Measurements from ENCODE around the gene CCL21.

The CCL21 gene

DNA sequence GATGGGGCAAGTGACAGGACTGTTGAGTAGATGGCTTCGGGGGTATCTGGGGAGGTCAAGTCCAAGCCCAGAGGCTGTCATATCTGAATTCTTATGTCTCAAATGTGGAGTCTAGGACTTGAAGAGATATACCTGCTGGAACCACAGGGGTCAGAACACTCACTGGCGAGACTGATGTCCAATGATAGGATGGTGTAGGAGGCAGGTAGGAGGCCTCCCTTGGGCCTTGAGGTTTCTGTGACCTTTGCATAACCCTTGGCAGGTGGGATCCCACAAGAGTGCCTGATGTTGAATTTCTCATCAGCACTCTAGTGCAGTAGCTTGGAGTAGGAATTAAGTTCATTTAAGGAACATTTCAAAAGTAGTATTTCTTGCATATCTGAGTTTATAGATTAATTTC, 2.8 kb downstream of the CCL21 start:
- DNase-seq: no peak

DNA sequence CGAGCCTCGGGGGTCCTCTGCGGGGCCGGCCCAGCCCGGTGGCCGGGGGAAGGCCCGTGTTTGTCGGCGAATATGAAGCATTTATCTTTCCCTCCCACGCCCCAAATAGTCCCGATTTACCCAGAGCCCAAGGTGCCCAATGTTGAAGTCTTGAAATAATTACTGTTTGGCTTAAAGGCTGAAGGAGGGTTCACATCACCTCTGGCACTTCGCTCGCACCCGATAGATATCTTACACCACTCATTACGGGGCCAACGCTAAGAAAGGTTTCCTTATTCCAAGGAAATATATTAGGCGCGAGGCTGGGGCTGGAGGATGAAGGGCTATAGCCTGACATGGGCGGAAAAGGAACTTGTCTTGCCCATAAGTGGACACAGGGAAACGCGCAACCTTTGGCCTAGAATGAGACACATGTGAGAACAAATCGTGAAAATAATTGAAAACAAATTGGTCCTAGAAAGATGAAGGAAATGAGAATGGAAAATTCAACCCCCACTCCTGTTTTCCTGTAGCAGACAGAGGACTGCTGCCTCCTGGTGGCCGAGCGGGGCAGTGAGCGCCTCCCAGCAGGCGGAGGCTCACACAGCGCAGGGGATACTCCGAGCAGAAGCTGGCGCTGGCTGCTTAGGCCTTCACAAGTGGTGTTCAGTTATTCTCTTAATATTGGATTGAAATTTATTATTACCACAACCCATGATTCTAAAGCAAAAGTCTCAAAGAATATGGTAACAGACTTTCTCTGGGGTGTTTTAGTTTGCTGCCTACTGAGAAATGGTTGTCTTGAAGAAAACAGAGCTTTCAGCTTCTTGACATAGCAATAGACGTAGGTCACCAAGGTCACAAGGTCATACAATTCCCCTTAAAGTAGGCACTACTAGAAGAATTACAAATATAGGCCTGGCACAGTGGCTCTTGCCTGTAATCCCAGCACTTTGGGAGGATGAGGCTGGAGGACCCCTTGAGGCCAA, 7.9 kb downstream of the CCL21 start:
- DNase-seq: peak; percentile 80 to 85

DNA sequence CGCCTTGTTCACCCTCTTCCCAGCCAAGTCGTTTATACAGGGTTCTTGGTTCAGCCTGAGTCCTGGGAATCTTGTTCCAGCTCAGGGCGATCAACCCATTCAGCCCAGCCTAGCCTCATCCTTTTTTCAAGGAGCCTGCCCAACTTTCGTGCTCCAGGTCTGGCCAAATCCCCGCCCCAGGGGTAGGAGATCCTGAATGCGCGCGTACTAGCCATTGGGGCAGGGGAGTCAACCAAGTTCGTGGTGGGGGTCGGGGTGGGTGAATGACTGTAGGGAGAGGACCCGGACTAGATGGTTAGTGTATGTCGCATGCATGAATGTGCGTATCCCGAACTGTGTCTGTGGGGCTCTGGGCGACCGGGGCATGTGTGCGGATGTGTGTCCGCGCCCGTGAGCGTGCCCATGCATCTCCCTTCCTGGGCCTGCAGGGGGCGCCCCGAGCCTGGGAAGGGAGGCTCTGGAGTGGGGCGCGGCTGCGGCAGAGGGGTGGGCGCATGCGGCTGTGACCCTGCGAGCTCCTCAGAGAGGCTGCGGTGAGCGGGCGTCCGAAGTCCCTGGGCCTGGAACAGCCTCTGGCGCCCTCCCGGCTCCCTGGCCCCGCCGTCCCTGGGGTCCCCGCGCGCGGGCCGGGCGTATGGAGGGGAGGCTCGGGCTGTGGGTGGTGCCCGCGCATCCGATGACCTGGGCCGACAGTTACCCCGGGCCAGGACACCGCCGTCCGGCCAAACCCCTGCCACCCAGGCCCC, 8.7 kb downstream of the CCL21 start:
- DNase-seq: peak; percentile 68 to 78

GRCh38 chr9:34694811-34695210, 15.1 kb downstream of the CCL21 start:
- no peak for DNase-seq

- DNase-seq: no peak
These were observed 16.4 kb downstream of the CCL21 start for GRCh38 chr9:34693560-34693959.

- DNase-seq: no peak
These were observed 18.0 kb downstream of the CCL21 start for GRCh38 chr9:34691936-34692315.

DNA sequence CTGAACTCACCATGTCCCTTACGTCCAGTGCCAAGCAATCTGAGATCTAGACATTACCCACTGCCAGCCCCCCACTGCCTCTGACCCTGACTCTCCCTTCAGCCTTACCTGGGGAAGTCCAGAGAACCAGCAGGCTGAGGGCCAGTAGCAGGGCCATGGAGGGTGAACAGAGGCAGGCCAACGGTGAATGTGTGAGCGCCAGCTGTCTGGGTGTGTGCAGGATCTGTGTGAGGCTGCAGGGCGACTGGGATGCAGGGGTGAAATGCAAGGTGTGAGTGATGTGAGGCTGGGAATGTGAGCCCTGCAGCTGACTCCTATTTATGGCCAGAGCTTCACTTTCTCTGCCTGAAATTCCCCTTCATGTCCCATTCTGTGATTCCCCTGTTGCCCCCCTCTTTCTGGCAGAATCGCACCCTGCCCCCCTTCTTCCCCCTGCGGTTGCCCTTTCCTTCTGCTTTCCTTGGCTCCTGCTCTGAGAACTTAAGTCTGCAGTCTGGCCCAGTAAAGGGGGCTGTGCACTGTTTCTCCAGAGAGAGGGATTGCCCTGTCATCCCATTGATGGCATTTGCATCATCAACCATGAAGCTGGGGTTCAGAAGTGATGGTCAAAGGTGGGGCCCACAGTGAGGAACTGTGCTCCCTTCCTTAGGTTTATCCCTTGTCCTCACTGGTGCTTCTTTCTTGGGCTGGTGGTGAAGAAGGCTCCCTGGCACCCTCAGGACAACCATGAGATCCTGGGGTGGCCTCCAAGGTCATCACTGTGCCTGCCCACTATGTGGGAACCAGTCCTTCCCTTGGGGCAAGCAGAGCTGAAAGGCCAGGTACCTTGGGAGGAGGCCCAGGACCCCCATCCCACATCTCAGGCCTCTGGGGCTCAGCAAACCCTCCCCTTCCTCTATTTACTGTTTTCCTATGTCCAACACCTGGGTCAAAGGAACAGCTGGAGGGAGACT, 18.7 kb downstream of the CCL21 start, which contains the start of gene CCL19:
TSS of gene CCL19 (minus strand) at position 294 of the 953 bp plus-strand sequence. CDS start at position 157, 137 bp downstream.
- no peak for DNase-seq

DNA sequence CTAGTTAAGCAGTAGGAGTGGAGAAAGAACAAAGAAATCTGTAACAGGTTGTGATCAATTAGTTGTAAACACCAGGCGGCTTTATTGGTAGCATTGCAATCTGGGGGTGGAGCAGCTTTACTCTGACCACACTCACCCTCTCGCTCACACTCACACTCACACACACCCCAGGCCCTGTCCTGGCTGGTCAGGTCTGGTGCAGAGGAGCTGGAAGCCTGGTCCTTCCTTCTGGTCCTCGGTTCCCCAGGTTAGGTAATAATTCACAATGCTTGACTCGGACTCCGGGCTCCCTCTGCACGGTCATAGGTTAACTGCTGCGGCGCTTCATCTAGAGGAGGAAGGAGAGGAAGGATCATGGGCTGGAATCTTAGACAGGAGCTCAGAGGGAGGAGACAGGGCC, 20.4 kb downstream of the CCL21 start:
- no peak for DNase-seq

DNA sequence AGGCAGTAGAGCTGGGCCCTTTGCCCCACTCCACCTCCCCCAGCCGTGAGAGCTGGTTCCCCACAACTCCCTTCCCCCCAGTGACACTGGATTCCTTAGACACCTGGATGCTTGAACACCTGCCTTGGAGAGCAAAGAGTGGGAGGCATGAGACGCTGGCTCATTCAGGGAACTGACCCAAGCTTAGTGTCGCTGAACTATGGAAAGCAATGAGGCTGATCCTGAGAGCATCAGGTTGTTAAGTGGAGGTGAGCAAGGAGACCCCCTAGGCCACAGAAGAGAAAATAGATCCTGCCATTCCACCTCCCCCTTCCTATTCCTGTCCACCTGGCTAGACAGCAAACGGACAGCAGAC, 20.8 kb downstream of the CCL21 start:
- no peak for DNase-seq

DNA sequence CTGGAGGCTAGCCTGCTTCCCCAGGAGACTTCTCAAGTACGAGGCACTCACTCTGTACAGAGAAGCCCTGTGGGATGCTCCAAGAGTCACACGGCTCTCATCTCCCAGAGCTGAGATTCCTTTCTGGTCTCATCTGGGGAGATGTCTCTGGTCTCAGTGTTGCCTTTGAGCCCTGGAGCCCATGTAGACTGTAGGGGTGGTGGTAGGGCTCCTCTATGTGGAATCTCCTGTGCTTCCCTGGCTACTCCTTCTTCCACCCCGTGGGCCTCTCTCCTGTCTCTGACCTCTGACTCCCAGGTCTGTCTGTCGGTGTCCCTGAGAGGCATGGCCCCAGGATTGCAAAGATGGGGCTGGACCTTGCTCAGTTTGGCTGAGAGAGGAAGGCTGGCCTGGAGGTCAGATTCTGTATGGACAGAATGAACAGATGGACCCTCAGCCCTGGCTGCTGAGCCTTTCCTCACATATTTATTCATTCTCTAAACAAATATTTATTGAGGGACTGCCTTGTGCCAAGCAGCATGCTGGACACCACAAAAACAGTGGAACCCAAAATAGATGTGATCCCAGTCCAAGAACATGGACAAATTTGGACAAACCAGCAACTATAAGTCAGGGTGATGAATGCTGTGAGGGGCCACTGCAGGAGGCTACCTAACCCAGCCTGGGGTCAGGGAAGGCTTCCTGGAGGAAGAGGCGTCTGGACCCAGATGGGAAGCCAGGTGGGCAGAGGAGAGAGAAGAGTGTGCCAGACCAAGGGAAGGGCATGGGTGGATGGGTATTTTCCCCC, 21.4 kb downstream of the CCL21 start:
- DNase-seq: no peak

- no peak for DNase-seq
These were observed 22.5 kb downstream of the CCL21 start for GRCh38 chr9:34687276-34688030.

DNA sequence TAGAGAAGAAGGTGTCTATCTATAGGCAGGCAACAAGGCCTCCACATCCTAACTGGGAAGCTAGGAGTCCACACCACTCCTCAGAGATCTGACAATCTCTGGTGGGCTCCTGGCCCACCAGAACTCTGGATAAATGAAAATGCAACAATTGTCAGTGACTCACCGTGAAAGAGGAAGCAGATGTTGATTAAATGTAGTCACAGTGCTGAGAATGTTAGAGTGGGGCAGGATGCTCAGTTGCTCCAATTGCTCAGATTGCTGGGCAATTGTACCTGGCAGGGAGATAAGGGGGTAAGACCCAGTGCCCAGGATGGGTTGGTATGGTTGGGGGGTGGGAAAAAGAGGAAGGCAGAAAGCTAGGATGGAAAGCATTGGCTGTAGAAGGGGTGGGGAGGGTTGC, 23.2 kb downstream of the CCL21 start:
- no peak for DNase-seq

DNA sequence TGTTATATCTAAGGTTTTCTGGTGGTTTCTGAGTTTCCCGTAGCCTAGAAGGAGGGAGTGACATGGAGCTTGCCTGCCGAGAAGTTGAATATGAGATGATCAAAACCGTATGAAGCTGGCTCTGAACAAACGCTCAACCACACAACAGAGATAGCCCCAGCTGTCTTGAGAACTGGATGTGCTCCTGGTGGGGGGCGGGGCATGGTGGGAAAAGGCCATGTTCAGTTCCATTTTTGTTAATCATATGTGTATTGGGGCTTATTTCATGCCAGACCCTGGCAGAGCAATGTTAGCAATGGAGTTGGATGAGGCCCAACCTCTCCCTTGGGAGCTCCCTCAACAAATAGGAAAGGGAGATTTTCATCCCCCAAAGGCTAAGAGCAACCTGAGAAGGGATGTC, 23.7 kb downstream of the CCL21 start:
- DNase-seq: no peak

DNA sequence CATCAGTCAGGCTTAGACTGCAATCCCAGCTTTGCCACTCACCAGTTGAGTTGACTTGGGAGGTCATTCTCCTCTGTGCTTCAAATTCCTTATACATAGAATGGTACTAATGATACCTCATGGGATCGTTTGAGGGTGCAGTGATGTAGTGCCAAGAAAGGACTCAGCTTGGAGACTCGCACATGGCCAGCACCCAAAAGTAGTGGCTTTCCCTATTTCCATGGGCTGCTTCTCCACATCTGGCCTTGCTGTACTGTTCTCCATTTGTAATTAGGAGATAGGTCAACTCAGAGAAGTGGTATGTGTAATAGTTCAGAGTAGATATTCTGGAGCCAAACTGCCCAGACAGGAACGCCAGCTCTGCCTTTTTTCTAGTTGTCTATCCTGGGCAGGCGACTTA, 24.3 kb downstream of the CCL21 start:
- no peak for DNase-seq

GRCh38 chr9:34684816-34685215, 25.1 kb downstream of the CCL21 start:
- no peak for DNase-seq

GRCh38 chr9:34684145-34684544, 25.8 kb downstream of the CCL21 start:
- DNase-seq: peak in 1 of 2 experiments; percentile 26

- DNase-seq: no peak
These were observed 34.1 kb downstream of the CCL21 start for GRCh38 chr9:34675869-34676268.

DNA sequence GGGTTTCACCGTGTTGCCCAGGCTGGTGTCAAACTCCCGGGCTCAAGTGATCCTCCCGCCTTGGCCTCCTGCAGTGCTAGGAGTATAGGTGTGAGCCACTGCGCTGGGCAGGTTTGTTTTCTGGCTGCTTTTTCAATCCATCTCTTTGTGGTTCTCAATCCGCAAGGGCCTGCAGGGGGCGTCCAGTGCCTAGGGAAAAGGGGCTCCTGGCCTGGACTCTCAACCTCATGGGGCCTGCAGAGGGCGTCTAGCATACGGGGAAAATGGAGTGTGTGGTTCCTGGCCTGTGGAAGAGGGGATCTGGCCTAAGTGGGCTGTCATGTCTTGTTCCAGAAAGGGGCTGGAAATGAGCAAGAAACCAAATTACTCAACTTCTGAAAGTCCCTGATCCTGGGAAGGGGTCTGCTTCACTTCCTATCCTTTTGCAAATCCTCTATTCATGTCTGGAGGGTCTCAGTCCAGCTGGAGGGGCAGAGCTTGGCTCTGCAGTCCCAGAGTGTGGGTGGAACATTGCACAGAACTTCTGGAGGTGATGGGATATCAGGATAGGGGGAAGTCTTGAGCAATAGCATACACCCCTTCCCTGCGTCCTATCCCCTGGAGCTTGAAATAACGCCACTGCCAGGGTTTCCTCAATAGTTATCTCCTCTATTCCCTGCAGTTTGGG, 34.8 kb downstream of the CCL21 start:
- DNase-seq: peak; percentile 57

DNA sequence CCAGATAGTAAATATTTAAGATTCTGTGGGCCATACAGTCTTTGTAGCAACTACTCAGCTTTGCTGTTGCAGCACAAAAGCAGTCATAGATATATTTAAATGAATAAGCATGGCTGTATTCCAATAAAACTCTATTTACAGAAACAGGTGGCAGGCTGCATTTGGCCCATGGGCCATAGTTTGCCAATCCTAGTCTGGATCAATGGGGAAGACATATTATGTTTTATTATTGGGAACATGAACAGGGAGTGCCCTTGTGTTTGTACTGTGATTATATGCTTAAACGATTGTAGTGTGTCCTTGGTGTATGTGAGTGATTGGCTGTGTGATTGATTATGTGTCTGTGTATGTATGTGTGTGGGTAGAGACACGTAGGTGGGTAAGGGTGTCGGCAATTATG, 35.5 kb downstream of the CCL21 start:
- DNase-seq: no peak

GRCh38 chr9:34671307-34671706, 38.6 kb downstream of the CCL21 start:
- DNase-seq: no peak

Data from stimulated activated CD4-positive, alpha-beta T cell treated with anti-CD3 and anti-CD28 coated beads, Interleukin-4, amount 100 ng/mL, for 4 hours (primary cell).